GM12878 (cell line): Measurements from ENCODE around the gene SCLY. TPM values are rescaled to one million over a fixed set of nuclear protein-coding genes. Genes with fewer than 3 reads are reported as not detected.

Experiments used
- ATAC-seq: fragments of 200-7000 bp; cut with Tn5 transposase; 3 replicates; pipeline ENCODE4 v1.9.1; 2020; ENCODE audit warnings: mild to moderate bottlenecking, moderate library complexity
- BruUV-seq: library from RNA; stranded (reverse); fragments of 400-500 nt; replicated peaks from 2 replicates; lab custom pipeline; 2021; lab: Mats Ljungman, UMichigan
- CTCF ChIA-PET: fragments of 300-600 bp; sonication (Branson Sonifier 250); formaldehyde crosslinking; extraction: SDS; loops from one replicate; lab custom pipeline; 2021; ENCODE audit warnings: inconsistent platforms; lab: Yijun Ruan, JAX
- POLR2A ChIA-PET: fragments of 350-600 bp; formaldehyde crosslinking; extraction: SDS; loops from one replicate; lab custom pipeline; 2021; ENCODE audit warnings: inconsistent platforms; lab: Charles Lee
- RAD21 ChIA-PET: fragments of 300-600 bp; sonication (Branson Sonifier 250); formaldehyde crosslinking; loops from one replicate; lab custom pipeline; 2023; ENCODE audit warnings: antibody characterized with exemption; ENCODE audit not compliant: unreplicated experiment; lab: Charles Lee
- SMC1A ChIA-PET: fragments of 300-600 bp; sonication (Branson Sonifier 250); formaldehyde crosslinking; loops from one replicate; lab custom pipeline; 2023; ENCODE audit not compliant: unreplicated experiment, uncharacterized antibody; lab: Charles Lee
- DNase-seq: peaks from one replicate; pipeline ENCODE4 v3.0.0-alpha.2; 2011; ENCODE audit warnings: low read depth, low spot score
- FAIRE-seq: peaks from 3 replicates; lab custom pipeline; 2011; peaks lifted over from hg19 to GRCh38; lab: Jason Lieb, UNC
- H2AFZ ChIP-seq: 2 replicates; pipeline ENCODE4 v1.6.0; 2011; ENCODE audit warnings: low read depth, low read length, control low read depth; ENCODE audit not compliant: control insufficient read depth
- H3K27ac ChIP-seq: 2 replicates; pipeline ENCODE4 v1.5.1; 2011; ENCODE audit warnings: control low read depth; ENCODE audit not compliant: control insufficient read depth, insufficient read depth
- H3K27me3 ChIP-seq, 2 experiments: replicated peaks in 1 of 2; 2 replicates each; pipeline versions ENCODE4 v1.6.0 to v1.6.1; 2011; ENCODE audit warnings: low read length in 1 of 2; ENCODE audit not compliant: control insufficient read depth in 2 of 2, insufficient read depth in 2 of 2
- H3K36me3 ChIP-seq, 2 experiments: 2 replicates each; pipeline ENCODE4 v1.5.1; 2011; ENCODE audit warnings: low read length in 1 of 2; ENCODE audit not compliant: control insufficient read depth in 2 of 2, insufficient read depth in 2 of 2
- H3K4me1 ChIP-seq: 2 replicates; pipeline ENCODE4 v1.6.1; 2011; ENCODE audit warnings: mild to moderate bottlenecking, low read length, moderate library complexity, mixed read lengths; ENCODE audit not compliant: control insufficient read depth, insufficient read depth
- H3K4me2 ChIP-seq: 2 replicates; pipeline ENCODE4 v1.6.0; 2011; ENCODE audit warnings: control low read depth; ENCODE audit not compliant: control insufficient read depth, insufficient read depth
- H3K4me3 ChIP-seq: fragments of 200-600 bp; sonication (generic); 2 replicates; pipeline ENCODE4 v1.5.1; 2016
- H3K79me2 ChIP-seq: 2 replicates; pipeline ENCODE4 v1.6.0; 2011; ENCODE audit warnings: low read length; ENCODE audit not compliant: control insufficient read depth, insufficient read depth
- H3K9ac ChIP-seq: 2 replicates; pipeline ENCODE4 v1.8.0; 2011; ENCODE audit warnings: low read length, control low read depth, mixed read lengths; ENCODE audit not compliant: control insufficient read depth, insufficient read depth
- H3K9me3 ChIP-seq: replicated peaks from 3 replicates; pipeline ENCODE4 v1.5.1; 2011; ENCODE audit warnings: mild to moderate bottlenecking, low read length; ENCODE audit not compliant: control insufficient read depth, insufficient read depth
- H4K20me1 ChIP-seq: 2 replicates; pipeline ENCODE4 v1.6.0; 2011; ENCODE audit not compliant: control insufficient read depth, insufficient read depth
- BCL11A ChIP-seq: IDR thresholded peaks from 2 replicates; pipeline ENCODE4 v1.6.1; 2011; ENCODE audit warnings: low read depth, low read length
- BRCA1 ChIP-seq: IDR thresholded peaks from 2 replicates; pipeline ENCODE4 v1.6.1; 2011; ENCODE audit warnings: low read depth, low read length, improper control_type of control experiment
- CBX5 ChIP-seq: sonication (generic); IDR thresholded peaks from 2 replicates; pipeline ENCODE4 v1.6.1; 2016; ENCODE audit warnings: low read depth, moderate library complexity, mild to moderate bottlenecking, inconsistent platforms
- E4F1 ChIP-seq: fragments of 450-650 bp; IDR thresholded peaks from 2 replicates; pipeline ENCODE4 v1.6.1; 2018; ENCODE audit warnings: borderline replicate concordance, mild to moderate bottlenecking; ENCODE audit not compliant: partially characterized antibody
- HDGF ChIP-seq: fragments of 450-650 bp; IDR thresholded peaks from 2 replicates; pipeline ENCODE4 v1.6.1; 2016; ENCODE audit warnings: antibody characterized with exemption
- MTA2 ChIP-seq: fragments of 450-650 bp; IDR thresholded peaks from 2 replicates; pipeline ENCODE4 v1.6.1; 2016; ENCODE audit warnings: low read depth, mild to moderate bottlenecking, moderate library complexity
- NFYA ChIP-seq: IDR thresholded peaks from 2 replicates; pipeline ENCODE4 v1.6.1; 2011; ENCODE audit warnings: low read depth, mild to moderate bottlenecking, low read length, improper control_type of control experiment, borderline replicate concordance
- NKRF ChIP-seq: fragments of 450-650 bp; conservative IDR thresholded peaks from 2 replicates; pipeline ENCODE4 v1.6.1; 2017; ENCODE audit warnings: mild to moderate bottlenecking, moderate library complexity
- NR2C2 ChIP-seq: IDR thresholded peaks from 2 replicates; pipeline ENCODE4 v1.6.1; 2011; ENCODE audit warnings: borderline replicate concordance, low read depth; ENCODE audit not compliant: control insufficient read depth, insufficient read length
- NR2F1 ChIP-seq: fragments of 450-650 bp; conservative IDR thresholded peaks from 2 replicates; pipeline ENCODE4 v1.6.1; 2017; ENCODE audit warnings: mild to moderate bottlenecking
- POU2F2 ChIP-seq: IDR thresholded peaks from 3 replicates; pipeline ENCODE4 v1.6.1; 2011; ENCODE audit warnings: low read depth, mild to moderate bottlenecking, low read length, borderline replicate concordance
- RB1 ChIP-seq: fragments of 450-650 bp; formaldehyde crosslinking; IDR thresholded peaks from 2 replicates; pipeline ENCODE4 v1.6.1; 2017; ENCODE audit warnings: mild to moderate bottlenecking, borderline replicate concordance
- RFX5 ChIP-seq: IDR thresholded peaks from 2 replicates; pipeline ENCODE4 v1.6.1; 2011; ENCODE audit warnings: low read depth, low read length, improper control_type of control experiment
- SIX5 ChIP-seq: IDR thresholded peaks from 2 replicates; pipeline ENCODE4 v1.6.1; 2011; ENCODE audit warnings: mild to moderate bottlenecking, low read depth, low read length, moderate library complexity; ENCODE audit not compliant: severe bottlenecking
- SPI1 ChIP-seq: IDR thresholded peaks from 2 replicates; pipeline ENCODE4 v1.6.1; 2011; ENCODE audit warnings: low read depth, mild to moderate bottlenecking, low read length, moderate library complexity, borderline replicate concordance; ENCODE audit not compliant: insufficient read depth
- TARDBP ChIP-seq: IDR thresholded peaks from 2 replicates; pipeline ENCODE4 v1.6.1; 2016; ENCODE audit warnings: borderline replicate concordance
- ZBTB33 ChIP-seq: fragments of 450-650 bp; IDR thresholded peaks from 2 replicates; pipeline ENCODE4 v1.6.1; 2017; ENCODE audit warnings: mild to moderate bottlenecking
- ZNF207 ChIP-seq: fragments of 450-650 bp; IDR thresholded peaks from 2 replicates; pipeline ENCODE4 v1.6.1; 2014; ENCODE audit warnings: antibody characterized with exemption, mild to moderate bottlenecking, borderline replicate concordance
- ZNF217 ChIP-seq: fragments of 450-650 bp; IDR thresholded peaks from 2 replicates; pipeline ENCODE4 v1.6.1; 2017; ENCODE audit warnings: antibody characterized with exemption, mild to moderate bottlenecking
- WGBS: methylation state at CpG from one replicate; pipeline ENCODE4 v1.1.6; 2016; ENCODE audit warnings: low lambda C conversion rate; ENCODE audit not compliant: insufficient replicate concordance, insufficient coverage; ENCODE audit errors: missing lambda C conversion rate; 5-methylcytosine and 5-hydroxymethylcytosine counted together
- in situ Hi-C: fragments of 300-500 bp; cut with MboI; formaldehyde crosslinking; loops from 9 replicates; pipeline ENCODE4 v1.14.3; 2018; ENCODE audit warnings: mixed read lengths
- intact Hi-C: fragments of 100-400 bp; cut with micrococcal nuclease; formaldehyde crosslinking; loops from one replicate; pipeline ENCODE4 v1.14.2; 2022; ENCODE audit not compliant: unreplicated experiment
- polyA plus RNA-seq, 11 experiments: library from polyadenylated mRNA; depleted of rRNA in 4 of 11; unstranded in 6 of 11; stranded (reverse) in 5 of 11; fragments of >200 nt; fragmentation: Nextera tagmentation in 4 of 11; fragmentation: Illumina TruSeq in 1 of 11; extraction: Ambion mirVana in 4 of 11; extraction: Trizol in 1 of 11; gene quantifications; 1 replicate in 1 of 11; 2 replicates in 10 of 11; pipeline versions ENCODE4 v1.2.1 to v1.2.3, GENCODE V29; 2011 to 2016; ENCODE audit warnings: inconsistent platforms in 2 of 11, missing spikeins in 2 of 11, low read depth in 1 of 11
- total RNA-seq, 4 experiments: library from RNA; depleted of rRNA in 3 of 4; stranded (reverse); fragments of >200 nt in 3 of 4; fragmentation: Illumina TruSeq in 1 of 4; extraction: Trizol in 1 of 4; gene quantifications; 2 replicates each; pipeline versions ENCODE4 v1.2.1 to v1.2.3, GENCODE V29; 2013 to 2021

The SCLY gene
- total and polyA plus RNA-seq, 10 of the 15 experiments (the other 5 are each of a cell fraction or from before 2014, with no cell fraction given), result 3.3 to 49.1 (median 32.3) TPM

GRCh38 chr2:238124488-238125126 is 63.8 kb downstream of the SCLY start:
- intact Hi-C loops (no loop called here), in situ Hi-C loops (no loop called here)
- no peak overlapping the region for H3K27ac ChIP-seq
- H3K79me2 ChIP-seq, result no peaks in the 10 kb centered on the region
- no peak overlapping the region for H2AFZ ChIP-seq
- H3K4me2 ChIP-seq, result no peak overlapping the region
- ChIA-PET SMC1A (interaction anchor here (1.0 kb wide), 1 partner anchor 16 kb away, joined by 4 read pairs; no protein-coding TSS in a partner anchor), CTCF (interaction anchor here (0.8 kb wide), 1 partner anchor 15 kb away, joined by 4 read pairs; no protein-coding TSS in a partner anchor), POLR2A (interaction anchor here (0.6 kb wide), 1 partner anchor 22 kb away, joined by 5 read pairs; no protein-coding TSS in a partner anchor), RAD21 (no interaction called here)
- no TSS peak for BruUV-seq
- WGBS, result 57% methylated on average over 19 of the region's 19 CpGs
- no peak overlapping the region for H3K9ac ChIP-seq
- no peaks in the 10 kb centered on the region for H3K4me1 ChIP-seq
- H3K9me3 ChIP-seq, result peaks cover 4% of the 10 kb centered on the region; the same call in 2 of the 3 replicates
- FAIRE-seq (no peak), DNase-seq (no peak), ATAC-seq (peak; percentile 8; the same call in 1 of the 3 replicates)
- H4K20me1 ChIP-seq, result no peaks in the 10 kb centered on the region
- no peaks in the 10 kb centered on the region for H3K36me3 ChIP-seq
- no peaks in the 10 kb centered on the region for H3K27me3 ChIP-seq
- no peak overlapping the region for H3K4me3 ChIP-seq
- no peak for TF ChIP-seq NR2F1
- no peak for TF ChIP-seq RFX5
- no peak for TF ChIP-seq HDGF
- TF ChIP-seq TARDBP, result no peak
- TF ChIP-seq ZBTB33, result no peak
- no peak for TF ChIP-seq NKRF
- no peak for TF ChIP-seq BCL11A
- no peak for TF ChIP-seq ZNF217
- TF ChIP-seq NR2C2, result no peak
- no peak for TF ChIP-seq CBX5
- no peak for TF ChIP-seq MTA2
- TF ChIP-seq BRCA1, result no peak
- TF ChIP-seq ZNF207, result no peak
- TF ChIP-seq RB1, result no peak
- TF ChIP-seq NFYA, result no peak
- no peak for TF ChIP-seq POU2F2
- no peak for TF ChIP-seq SIX5
- TF ChIP-seq SPI1, result no peak
- TF ChIP-seq E4F1, result no peak
